AG09309 (cell line): ENCODE measurements around the gene SH3BGRL2.

Experiments
- DNase-seq: peaks from one replicate; pipeline ENCODE4 v3.0.0-alpha.2; 2010; ENCODE audit warnings: low read depth
- H3K4me3 ChIP-seq: 2 replicates; pipeline ENCODE4 v1.5.1; 2011; ENCODE audit warnings: mild to moderate bottlenecking, low read depth, low read length, moderate library complexity; ENCODE audit not compliant: control insufficient read depth
- CTCF ChIP-seq: IDR thresholded peaks from 2 replicates; pipeline ENCODE4 v1.5.1; 2011; ENCODE audit warnings: mild to moderate bottlenecking, low read depth, low read length, inconsistent platforms; ENCODE audit not compliant: insufficient read depth, control insufficient read depth; ENCODE audit errors: missing control alignments

Gene SH3BGRL2

GRCh38 chr6:79705456-79705995 lies 74.4 kb downstream of the SH3BGRL2 start:
- TF ChIP-seq CTCF: no peak
- no peak overlapping the region for H3K4me3 ChIP-seq
- DNase-seq: no peak

DNA sequence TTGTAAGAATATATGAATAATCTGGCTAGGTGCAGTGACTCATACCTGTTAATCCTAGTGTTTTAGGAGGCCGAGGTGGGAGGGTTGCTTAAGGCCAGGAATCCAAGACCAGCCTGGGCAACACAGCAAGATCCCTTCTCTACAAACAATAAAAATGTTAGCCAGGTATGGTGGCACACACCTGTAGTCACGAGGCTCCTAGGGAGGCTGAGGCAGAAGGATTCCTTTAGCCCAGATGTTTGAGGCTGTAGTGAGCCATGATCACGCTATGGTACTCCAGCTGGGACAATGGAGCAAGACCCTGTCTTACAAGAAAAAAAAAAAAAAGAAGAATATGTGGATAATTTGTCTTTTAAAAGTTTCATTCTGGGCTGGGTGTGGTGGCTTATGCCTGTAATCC lies 75.4 kb downstream of the SH3BGRL2 start:
- no peak for DNase-seq
- no peak for TF ChIP-seq CTCF
- no peak overlapping the region for H3K4me3 ChIP-seq

GRCh38 chr6:79707621-79708020 lies 76.5 kb downstream of the SH3BGRL2 start:
- TF ChIP-seq CTCF: no peak
- DNase-seq: no peak
- no peak overlapping the region for H3K4me3 ChIP-seq

DNA sequence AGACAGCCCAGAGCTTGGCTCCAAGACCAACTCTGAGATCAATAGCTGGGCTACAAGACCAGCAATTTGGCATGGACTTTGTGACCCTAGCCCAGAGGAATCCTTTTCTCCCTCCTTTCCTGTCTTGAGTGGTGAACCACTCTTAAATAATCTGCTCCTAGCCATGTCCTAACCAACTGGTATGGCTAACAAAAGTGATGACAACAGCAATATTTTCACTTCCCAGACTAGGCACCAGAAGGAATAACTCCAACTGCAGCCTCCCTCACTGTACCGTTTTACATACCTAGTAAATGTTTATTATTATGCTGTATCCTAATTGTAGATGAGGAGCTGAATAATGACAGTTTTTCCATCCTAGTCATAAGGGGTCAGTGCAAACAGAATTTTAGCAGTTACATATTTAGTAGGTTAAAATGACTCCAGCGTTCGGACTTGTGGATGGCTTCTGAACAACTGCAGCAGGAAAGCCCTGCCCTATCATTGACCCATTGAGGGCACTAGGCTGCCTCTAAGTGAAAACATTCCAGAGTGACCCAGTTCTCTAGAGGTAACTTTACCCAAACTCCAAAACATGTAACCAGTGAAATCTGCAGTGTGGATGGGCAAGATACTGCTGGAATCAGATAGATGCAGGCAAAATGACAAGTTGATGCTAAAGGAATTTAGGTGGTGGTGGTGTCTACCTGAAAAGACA lies 77.1 kb downstream of the SH3BGRL2 start:
- no peak for DNase-seq
- no peak overlapping the region for H3K4me3 ChIP-seq
- no peak for TF ChIP-seq CTCF

- TF ChIP-seq CTCF: no peak
- DNase-seq: no peak
- no peak overlapping the region for H3K4me3 ChIP-seq
Measured at GRCh38 chr6:79710127-79710526, 79.0 kb downstream of the SH3BGRL2 start.

DNA sequence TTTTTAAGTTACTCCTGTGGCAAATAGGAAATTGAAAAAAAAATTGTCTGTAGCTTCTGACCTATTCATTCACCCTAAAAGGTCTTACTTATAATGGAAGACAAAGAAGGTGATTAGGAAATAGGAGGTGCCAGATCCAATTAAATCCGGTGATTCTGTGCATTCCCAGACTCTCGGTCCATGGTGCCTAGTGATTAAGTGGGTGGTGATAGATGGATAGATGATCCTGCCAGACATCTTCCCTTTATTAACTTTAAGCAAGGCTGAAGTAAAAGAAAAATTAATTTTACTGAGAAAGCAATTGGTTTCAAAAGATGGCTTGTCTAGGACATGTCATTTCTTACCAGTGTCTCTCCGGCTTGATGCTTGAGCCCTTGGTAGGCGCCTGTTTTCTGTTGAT lies 80.0 kb downstream of the SH3BGRL2 start:
- TF ChIP-seq CTCF: no peak
- H3K4me3 ChIP-seq: no peak overlapping the region
- no peak for DNase-seq
